ENCODE results near the gene CXCL13.

- no peak for TF ChIP-seq CTCF (IDR thresholded peaks at IDR 0.05)
- no peak for TF ChIP-seq POLR2AphosphoS5 (IDR thresholded peaks at IDR 0.05)
- no peak for TF ChIP-seq POLR2A (IDR thresholded peaks at IDR 0.05)
- no peak for TF ChIP-seq EP300 (IDR thresholded peaks at IDR 0.05)
These were observed 23.5 kb upstream of the CXCL13 start for GRCh38 chr4:77582156-77582555.
